B cell (primary cell): ENCODE measurements around the gene CKAP2L. TPM values are rescaled to one million over a fixed set of nuclear protein-coding genes. Genes with fewer than 3 reads are reported as not detected.

Experiments used
- ATAC-seq: fragments of 200-7000 bp; cut with Tn5 transposase; one replicate; pipeline ENCODE4 v1.10.0; 2021; ENCODE audit warnings: low read depth, mild to moderate bottlenecking, moderate number of reproducible peaks, moderate library complexity
- CTCF ChIA-PET: fragments of 350-600 bp; sonication (Branson Sonifier 250); formaldehyde crosslinking; loops from one replicate; lab custom pipeline; 2021; ENCODE audit warnings: antibody characterized with exemption, inconsistent platforms; lab: Charles Lee
- POLR2A ChIA-PET: fragments of 350-600 bp; sonication (Branson Sonifier 250); formaldehyde crosslinking; loops from one replicate; lab custom pipeline; 2021; ENCODE audit warnings: antibody characterized with exemption; lab: Charles Lee
- DNase-seq: peaks from one replicate; pipeline ENCODE4 v3.0.0; 2013
- H2AFZ ChIP-seq: 2 replicates; pipeline ENCODE4 v1.6.1; 2012; ENCODE audit warnings: mild to moderate bottlenecking, low read depth, low read length; ENCODE audit not compliant: insufficient read depth, poor library complexity, severe bottlenecking
- H3K27ac ChIP-seq, 2 donors: 1 replicate in 1 of 2; 2 replicates in 1 of 2; pipeline ENCODE4 v1.5.1; 2012 to 2013; ENCODE audit warnings: low read length in 2 of 2, mild to moderate bottlenecking in 2 of 2, moderate library complexity in 1 of 2
- H3K27me3 ChIP-seq, 4 experiments: fragments of 200-600 bp in 1 of 4; sonication (generic) in 1 of 4; replicated peaks in 1 of 4; 1 replicate in 2 of 4; 2 replicates in 2 of 4; pipeline versions ENCODE4 v1.6.1 to v1.7.0; 2013 to 2016; ENCODE audit warnings: low read length in 3 of 4, mild to moderate bottlenecking in 2 of 4, mixed read lengths in 1 of 4, moderate library complexity in 1 of 4; ENCODE audit not compliant: insufficient read depth in 4 of 4, control insufficient read depth in 3 of 4; ENCODE audit errors: control extremely low read depth in 1 of 4
- H3K36me3 ChIP-seq, 2 experiments: replicated peaks in 1 of 2; 1 replicate in 1 of 2; 2 replicates in 1 of 2; pipeline versions ENCODE4 v1.6.1 to v1.7.1; 2013; ENCODE audit warnings: low read length in 1 of 2; ENCODE audit not compliant: insufficient read depth in 2 of 2, control insufficient read depth in 1 of 2; ENCODE audit errors: control extremely low read depth in 1 of 2, extremely low read depth in 1 of 2
- H3K4me1 ChIP-seq, 2 donors: fragments of 200-600 bp in 1 of 2; sonication (generic) in 1 of 2; 1 replicate in 1 of 2; 2 replicates in 1 of 2; pipeline versions ENCODE4 v1.5.1 to v1.6.1; 2013 to 2017; ENCODE audit warnings: low read length in 2 of 2; ENCODE audit not compliant: control insufficient read depth in 2 of 2, insufficient read depth in 2 of 2
- H3K4me2 ChIP-seq: replicated peaks from 2 replicates; pipeline ENCODE3; 2012; ENCODE audit warnings: mild to moderate bottlenecking, low read depth, low read length; ENCODE audit not compliant: poor library complexity, severe bottlenecking
- H3K4me3 ChIP-seq, 5 experiments: fragments of 200-600 bp in 1 of 5; sonication (generic) in 1 of 5; 1 replicate in 3 of 5; 2 replicates in 2 of 5; pipeline versions ENCODE4 v1.5.1 to v1.7.0; 2011 to 2016; ENCODE audit warnings: low read length in 4 of 5, mild to moderate bottlenecking in 4 of 5, low read depth in 2 of 5, control low read depth in 1 of 5, moderate library complexity in 1 of 5; ENCODE audit not compliant: insufficient read depth in 1 of 5; ENCODE audit errors: control extremely low read depth in 1 of 5, extremely low read depth in 1 of 5
- H3K79me2 ChIP-seq: fragments of 200-600 bp; sonication (generic); one replicate; pipeline ENCODE4 v1.6.0; 2016; ENCODE audit warnings: low read length; ENCODE audit not compliant: control insufficient read depth, insufficient read depth
- H3K9ac ChIP-seq: fragments of 200-600 bp; sonication (generic); 2 replicates; pipeline ENCODE4 v1.6.1; 2017; ENCODE audit warnings: mild to moderate bottlenecking, low read length, moderate library complexity
- H3K9me3 ChIP-seq, 3 donors: one replicate each; pipeline versions ENCODE4 v1.6.1 to v1.7.1; 2013; ENCODE audit warnings: low read length in 2 of 3; ENCODE audit not compliant: control insufficient read depth in 2 of 3, insufficient read depth in 1 of 3; ENCODE audit errors: control extremely low read depth in 1 of 3
- H4K20me1 ChIP-seq: 2 replicates; pipeline ENCODE4 v1.6.0; 2012; ENCODE audit warnings: mild to moderate bottlenecking, low read length; ENCODE audit not compliant: insufficient read depth, control insufficient read depth, poor library complexity, severe bottlenecking
- H3K27ac Mint-ChIP-seq: one replicate; pipeline ENCODE4 v1.8.0; 2021; ENCODE audit warnings: mixed read lengths
- H3K27me3 Mint-ChIP-seq: one replicate; pipeline ENCODE4 v1.8.0; 2021; ENCODE audit warnings: mixed read lengths
- H3K4me1 Mint-ChIP-seq: one replicate; pipeline ENCODE4 v1.8.0; 2021; ENCODE audit warnings: mixed read lengths
- H3K4me3 Mint-ChIP-seq: one replicate; pipeline ENCODE4 v1.8.0; 2021; ENCODE audit warnings: mixed read lengths
- H3K9me3 Mint-ChIP-seq: one replicate; pipeline ENCODE4 v1.8.0; 2022; ENCODE audit warnings: mixed read lengths; ENCODE audit not compliant: insufficient read depth
- EZH2 ChIP-seq: IDR thresholded peaks from 2 replicates; pipeline ENCODE4 v1.6.1; 2012; ENCODE audit warnings: borderline replicate concordance, low read depth, mild to moderate bottlenecking, moderate library complexity, low read length; ENCODE audit not compliant: insufficient read depth, poor library complexity, severe bottlenecking
- WGBS: methylation state at CpG from one replicate; pipeline ENCODE4 v1.1.5; 2013; ENCODE audit warnings: missing lambda C conversion rate; ENCODE audit not compliant: insufficient coverage; 5-methylcytosine and 5-hydroxymethylcytosine counted together
- intact Hi-C: fragments of 100-400 bp; cut with micrococcal nuclease; formaldehyde crosslinking; loops from one replicate; pipeline ENCODE4 v1.10.0; 2022
- polyA plus RNA-seq: library from polyadenylated mRNA; depleted of rRNA; stranded (reverse); fragments of >200 nt; gene quantifications from 2 replicates; pipeline ENCODE4 v1.2.3, GENCODE V29; 2012
- total RNA-seq, 2 donors: library from RNA; stranded (reverse); fragments of 120-200 nt in 1 of 2; gene quantifications; 1 replicate in 1 of 2; 2 replicates in 1 of 2; pipeline versions ENCODE4 v1.2.3 to v1.2.4, GENCODE V29; 2013 to 2022
- TF ChIP-seq, protein P1 (sequence below): fragments of 200-600 bp; IDR thresholded peaks from one replicate; pipeline ENCODE4 v1.8.0; 2022; ENCODE audit warnings: antibody characterized with exemption, mild to moderate bottlenecking

The CKAP2L gene
- total and polyA plus RNA-seq, 2 donors (not counting 1 experiment from before 2014, with no cell fraction given), result 0.01 to 0.25 TPM

DNA sequence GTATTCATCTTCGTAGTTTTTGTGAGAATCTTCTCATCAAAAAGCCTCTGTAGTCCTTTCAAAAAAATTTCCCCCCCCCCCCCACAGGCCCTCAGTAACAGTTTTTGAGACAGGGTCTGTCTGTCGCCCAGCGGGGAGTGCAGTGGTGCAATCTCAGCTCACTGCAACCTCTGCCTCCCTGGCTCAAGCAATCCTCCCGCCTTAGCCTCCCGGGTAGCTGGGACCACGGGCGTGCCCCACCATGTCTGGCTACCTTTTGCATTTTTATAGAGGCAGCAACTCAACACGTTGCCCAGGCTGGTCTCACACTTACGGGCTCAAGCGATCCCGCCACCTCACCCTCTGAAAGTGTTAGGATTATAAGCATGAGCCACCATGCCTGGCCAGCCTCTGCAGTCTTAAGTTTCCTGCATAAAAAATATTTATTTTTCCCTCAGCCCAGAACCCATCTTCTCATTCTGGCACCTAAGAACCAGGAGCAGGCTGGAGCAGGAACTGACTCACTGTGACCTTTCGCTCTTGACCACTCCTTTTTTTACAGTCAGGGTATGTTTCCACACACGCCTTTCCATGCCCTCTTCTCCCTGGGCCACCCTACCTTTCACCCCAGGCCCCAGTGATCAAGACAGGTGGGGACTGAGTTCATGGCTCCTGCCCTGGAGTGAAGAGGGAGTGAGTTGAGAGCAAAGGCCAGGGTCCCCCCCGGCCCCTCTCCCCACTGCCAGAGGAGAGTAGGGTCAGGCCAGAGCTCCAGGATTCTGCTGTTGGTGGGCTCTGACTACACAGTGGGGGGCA, 76.1 kb downstream of the CKAP2L start:
- DNase-seq, result no peak
- Histone ChIP-seq H3K4me3 (no peak overlapping the region), H3K27ac (no peak overlapping the region), H3K36me3 (no peaks in the 10 kb centered on the region), H3K9me3 (no peaks in the 10 kb centered on the region), H3K27me3 (no peaks in the 10 kb centered on the region), H2AFZ (no peak overlapping the region), H3K9ac (no peak overlapping the region), H3K4me1 (peaks cover 5 to 40% of the 10 kb centered on the region in 2 donors), H3K4me2 (no peak overlapping the region), H4K20me1 (no peaks in the 10 kb centered on the region), H3K79me2 (no peaks in the 10 kb centered on the region)
- WGBS, result 93% methylated on average over 13 of the region's 14 CpGs
- intact Hi-C loops, result no loop called here
- H3K9me3 Mint-ChIP-seq, result no peaks in the 10 kb centered on the region
- no peak overlapping the region for H3K27ac Mint-ChIP-seq
- H3K4me1 Mint-ChIP-seq, result peaks cover 28% of the 10 kb centered on the region
- CTCF ChIA-PET, result interaction anchor here (5.4 to 7.6 kb wide), 3 partner anchors 38 to 62 kb away, joined by 22 to 114 read pairs (median 25); no protein-coding TSS in a partner anchor
- POLR2A ChIA-PET, result no interaction called here
- no peaks in the 10 kb centered on the region for H3K27me3 Mint-ChIP-seq
- no peak overlapping the region for H3K4me3 Mint-ChIP-seq
- TF ChIP-seq, protein P1, sequence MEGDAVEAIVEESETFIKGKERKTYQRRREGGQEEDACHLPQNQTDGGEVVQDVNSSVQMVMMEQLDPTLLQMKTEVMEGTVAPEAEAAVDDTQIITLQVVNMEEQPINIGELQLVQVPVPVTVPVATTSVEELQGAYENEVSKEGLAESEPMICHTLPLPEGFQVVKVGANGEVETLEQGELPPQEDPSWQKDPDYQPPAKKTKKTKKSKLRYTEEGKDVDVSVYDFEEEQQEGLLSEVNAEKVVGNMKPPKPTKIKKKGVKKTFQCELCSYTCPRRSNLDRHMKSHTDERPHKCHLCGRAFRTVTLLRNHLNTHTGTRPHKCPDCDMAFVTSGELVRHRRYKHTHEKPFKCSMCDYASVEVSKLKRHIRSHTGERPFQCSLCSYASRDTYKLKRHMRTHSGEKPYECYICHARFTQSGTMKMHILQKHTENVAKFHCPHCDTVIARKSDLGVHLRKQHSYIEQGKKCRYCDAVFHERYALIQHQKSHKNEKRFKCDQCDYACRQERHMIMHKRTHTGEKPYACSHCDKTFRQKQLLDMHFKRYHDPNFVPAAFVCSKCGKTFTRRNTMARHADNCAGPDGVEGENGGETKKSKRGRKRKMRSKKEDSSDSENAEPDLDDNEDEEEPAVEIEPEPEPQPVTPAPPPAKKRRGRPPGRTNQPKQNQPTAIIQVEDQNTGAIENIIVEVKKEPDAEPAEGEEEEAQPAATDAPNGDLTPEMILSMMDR, result no peak
- no peak for TF ChIP-seq EZH2
- ATAC-seq, result no peak

DNA sequence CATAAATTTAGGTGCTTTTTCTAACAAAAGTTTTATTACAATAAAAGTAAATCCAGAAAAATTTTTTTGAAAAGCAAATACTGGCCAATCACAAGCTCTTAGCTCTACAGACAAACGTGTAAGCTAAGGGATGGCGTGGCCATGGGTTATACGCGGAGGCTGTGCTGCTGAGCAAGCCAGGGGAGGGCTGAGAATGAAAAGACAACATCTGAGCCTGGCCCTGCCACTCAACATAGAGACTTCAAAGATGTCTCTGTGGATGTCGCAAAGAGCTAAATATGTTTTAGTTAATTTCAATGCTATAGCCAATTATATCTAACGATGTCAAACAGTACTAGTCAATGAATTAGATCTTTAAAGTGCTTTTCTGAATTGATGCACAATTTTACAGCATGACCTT, 76.9 kb downstream of the CKAP2L start:
- no peaks in the 10 kb centered on the region for H3K27me3 Mint-ChIP-seq
- H3K4me1 Mint-ChIP-seq, result peaks cover 25% of the 10 kb centered on the region
- H3K27ac Mint-ChIP-seq, result no peak overlapping the region
- H3K9ac ChIP-seq, result no peak overlapping the region
- no peak overlapping the region for H2AFZ ChIP-seq
- DNase-seq (no peak), ATAC-seq (no peak)
- H3K4me1 ChIP-seq, result peaks cover 5 to 34% of the 10 kb centered on the region in 2 donors
- POLR2A ChIA-PET, result no interaction called here
- TF ChIP-seq, protein P1, result no peak
- no peak for TF ChIP-seq EZH2
- no peaks in the 10 kb centered on the region for H3K9me3 ChIP-seq
- H3K27ac ChIP-seq, result no peak overlapping the region
- no peak overlapping the region for H3K4me3 ChIP-seq
- no peaks in the 10 kb centered on the region for H3K79me2 ChIP-seq
- no peaks in the 10 kb centered on the region for H3K9me3 Mint-ChIP-seq
- H3K27me3 ChIP-seq, result no peaks in the 10 kb centered on the region
- no peak overlapping the region for H3K4me2 ChIP-seq
- H4K20me1 ChIP-seq, result no peaks in the 10 kb centered on the region
- 100% methylated on average over 3 of the region's 6 CpGs for WGBS
- intact Hi-C loops, result no loop called here
- no peak overlapping the region for H3K4me3 Mint-ChIP-seq
- CTCF ChIA-PET, result interaction anchor here (5.4 kb wide), 2 partner anchors 39 to 62 kb away, joined by 22 to 25 read pairs; no protein-coding TSS in a partner anchor
- no peaks in the 10 kb centered on the region for H3K36me3 ChIP-seq
